OCI-LY3 (cell line): ENCODE data around the gene DGKB.

Source experiments
- EZH2phosphoT487 ChIP-seq: fragments of 200-600 bp; shearing (Covaris generic); IDR thresholded peaks from 2 replicates; pipeline ENCODE4 v1.6.1; 2018; ENCODE audit warnings: antibody characterized with exemption, mixed run types, low read depth
- TF ChIP-seq, protein P1 (sequence below): fragments of 200-600, 300-600 bp; sonication (generic); IDR thresholded peaks from 2 replicates; pipeline ENCODE4 v1.5.1; 2014; ENCODE audit warnings: antibody characterized with exemption, low read length, low read depth

DNA sequence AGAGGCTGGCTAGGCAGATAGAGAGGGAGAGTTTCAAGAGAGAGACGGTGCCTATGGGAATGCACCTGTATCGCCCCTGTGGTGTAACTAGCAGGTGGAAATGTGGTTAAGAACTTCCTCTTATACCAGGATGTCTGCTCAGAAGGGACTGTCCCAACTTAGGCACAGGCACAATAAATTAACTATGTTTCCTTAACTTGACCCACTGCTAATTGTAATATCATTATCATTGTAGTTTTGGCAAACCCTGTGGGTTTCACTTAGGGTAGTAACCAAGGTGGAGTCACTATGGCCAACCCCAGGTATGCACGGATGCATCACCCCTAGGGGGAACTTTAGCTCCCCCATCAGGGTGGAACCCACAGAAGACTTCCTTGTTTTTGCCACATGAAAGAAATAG, 455.7 kb downstream of the DGKB start:
- TF ChIP-seq, protein P1, sequence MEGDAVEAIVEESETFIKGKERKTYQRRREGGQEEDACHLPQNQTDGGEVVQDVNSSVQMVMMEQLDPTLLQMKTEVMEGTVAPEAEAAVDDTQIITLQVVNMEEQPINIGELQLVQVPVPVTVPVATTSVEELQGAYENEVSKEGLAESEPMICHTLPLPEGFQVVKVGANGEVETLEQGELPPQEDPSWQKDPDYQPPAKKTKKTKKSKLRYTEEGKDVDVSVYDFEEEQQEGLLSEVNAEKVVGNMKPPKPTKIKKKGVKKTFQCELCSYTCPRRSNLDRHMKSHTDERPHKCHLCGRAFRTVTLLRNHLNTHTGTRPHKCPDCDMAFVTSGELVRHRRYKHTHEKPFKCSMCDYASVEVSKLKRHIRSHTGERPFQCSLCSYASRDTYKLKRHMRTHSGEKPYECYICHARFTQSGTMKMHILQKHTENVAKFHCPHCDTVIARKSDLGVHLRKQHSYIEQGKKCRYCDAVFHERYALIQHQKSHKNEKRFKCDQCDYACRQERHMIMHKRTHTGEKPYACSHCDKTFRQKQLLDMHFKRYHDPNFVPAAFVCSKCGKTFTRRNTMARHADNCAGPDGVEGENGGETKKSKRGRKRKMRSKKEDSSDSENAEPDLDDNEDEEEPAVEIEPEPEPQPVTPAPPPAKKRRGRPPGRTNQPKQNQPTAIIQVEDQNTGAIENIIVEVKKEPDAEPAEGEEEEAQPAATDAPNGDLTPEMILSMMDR = peak; percentile 36
- no peak for TF ChIP-seq EZH2phosphoT487
